ENCODE results near the gene TRABD.

GRCh38 chr22:50199829-50200460, 14.2 kb downstream of the TRABD start:
- TF ChIP-seq CTCF (IDR thresholded peaks at IDR 0.05; ENCODE audit: insufficient read depth, low read depth, low read length), result no peak
- TF ChIP-seq EZH2 (IDR thresholded peaks at IDR 0.05; ENCODE audit: insufficient read depth, low read length), result no peak
